HTERT RPE-1 (cell line): ENCODE data around the gene YWHAH.
"Not testable (repeated sequence)": the region's sequence is repeated elsewhere in the genome, so short reads cannot be mapped to it uniquely, and the experiment has no call there.

Source experiments
- in situ Hi-C: fragments of 300-500 bp; cut with MboI; formaldehyde crosslinking; loops from 4 replicates; pipeline ENCODE4 v1.14.3; 2020; ENCODE audit warnings: low sequenced_read_pairs

Gene YWHAH

DNA sequence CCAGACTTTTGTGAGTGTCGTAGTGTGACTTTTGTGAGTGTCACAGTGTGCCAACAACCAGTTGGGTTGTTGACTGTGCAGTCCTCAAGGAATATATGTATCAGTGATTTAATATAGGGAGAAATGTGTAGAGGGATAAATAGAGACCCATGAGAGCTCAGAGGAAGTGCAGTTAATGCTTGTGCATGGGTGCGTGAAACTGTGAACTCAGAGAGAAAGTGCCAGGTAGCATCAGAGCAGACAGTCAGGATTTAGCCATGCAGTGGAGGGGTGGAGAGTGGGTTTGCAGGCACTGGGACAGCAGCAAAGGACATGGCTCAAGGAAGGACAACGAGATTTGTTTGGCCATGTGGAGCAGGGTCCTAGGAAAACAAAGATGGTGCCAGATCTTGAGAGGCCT lies 33.6 kb downstream of the YWHAH start:
- in situ Hi-C loops, result no loop called here

DNA sequence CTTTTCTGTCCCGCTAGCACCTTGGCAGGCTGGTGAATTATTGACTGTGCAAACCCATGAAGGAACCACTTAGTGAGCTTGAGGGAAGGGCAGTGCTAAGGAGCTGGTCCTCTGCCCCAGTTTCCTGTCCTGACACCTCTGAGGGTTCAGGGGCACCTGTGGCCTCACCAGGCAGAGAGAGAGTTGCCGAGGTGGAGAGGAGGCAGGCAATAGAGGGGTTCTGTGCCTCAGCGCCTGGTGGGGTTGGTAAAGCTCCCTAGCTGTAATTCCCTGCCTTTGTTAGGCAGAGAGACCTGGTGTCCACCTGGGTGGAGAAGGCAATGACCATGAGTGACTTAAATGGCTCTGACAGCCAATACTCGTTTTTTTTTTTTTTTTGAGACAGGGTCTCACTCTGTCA lies 36.3 kb downstream of the YWHAH start:
- in situ Hi-C loops, result no loop called here

DNA sequence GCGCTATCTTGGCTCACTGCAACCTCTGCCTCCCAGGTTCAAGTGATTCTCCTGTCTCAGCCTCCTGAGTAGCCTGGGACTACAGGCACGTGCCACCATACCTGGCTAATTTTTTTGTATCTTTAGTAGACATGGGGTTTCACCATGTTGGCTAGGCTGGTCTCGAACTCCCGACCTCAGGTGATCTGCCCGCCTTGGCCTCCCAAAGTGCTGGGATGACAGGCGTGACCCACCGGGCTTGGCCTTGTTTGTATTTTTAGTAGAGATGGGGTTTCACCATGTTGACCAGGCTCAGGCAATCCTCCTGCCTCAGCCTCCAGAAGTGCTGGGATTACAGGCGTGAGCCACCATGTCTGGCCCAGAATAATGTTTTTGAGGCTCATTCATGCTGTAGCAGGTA lies 37.6 kb downstream of the YWHAH start:
- in situ Hi-C loops, result not testable (repeated sequence)

DNA sequence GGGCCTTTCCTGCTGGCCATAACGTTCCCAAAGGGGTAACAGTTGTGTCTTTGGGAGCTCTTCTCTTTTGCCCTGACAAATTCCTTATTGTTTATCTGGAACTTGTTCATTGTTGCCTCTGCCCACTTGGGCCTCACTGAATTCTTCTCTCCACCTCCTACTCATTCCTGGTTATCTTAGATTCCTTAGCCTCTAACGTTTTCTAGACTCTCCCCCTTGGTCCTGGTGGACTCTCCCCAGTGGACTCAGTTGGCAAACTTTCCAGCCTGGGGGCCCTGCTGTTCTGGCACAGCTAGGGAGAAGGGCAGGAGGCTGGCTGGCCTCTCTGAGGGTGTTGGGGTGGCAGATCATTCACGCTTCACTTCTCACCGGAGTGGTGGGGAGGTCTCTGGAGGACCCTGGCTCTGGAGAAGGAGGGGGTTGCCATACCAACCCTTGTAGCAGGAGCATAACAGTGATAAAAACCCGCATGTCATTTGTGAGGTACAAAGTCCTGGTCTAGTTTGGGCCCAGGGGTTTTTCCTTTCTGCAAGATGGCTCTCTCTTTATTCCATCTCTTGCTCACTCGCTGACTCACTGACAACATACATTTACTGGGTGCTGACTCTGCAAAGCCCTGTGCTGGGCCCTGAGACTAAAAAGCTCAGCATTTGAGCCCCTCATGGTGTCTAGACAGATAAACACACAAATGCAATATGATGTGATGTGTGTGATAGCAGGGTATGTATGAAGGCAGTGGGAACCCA lies 39.7 kb downstream of the YWHAH start:
- in situ Hi-C loops, result no loop called here

GRCh38 chr22:31987218-31987617 lies 42.9 kb downstream of the YWHAH start:
- in situ Hi-C loops, result no loop called here

DNA sequence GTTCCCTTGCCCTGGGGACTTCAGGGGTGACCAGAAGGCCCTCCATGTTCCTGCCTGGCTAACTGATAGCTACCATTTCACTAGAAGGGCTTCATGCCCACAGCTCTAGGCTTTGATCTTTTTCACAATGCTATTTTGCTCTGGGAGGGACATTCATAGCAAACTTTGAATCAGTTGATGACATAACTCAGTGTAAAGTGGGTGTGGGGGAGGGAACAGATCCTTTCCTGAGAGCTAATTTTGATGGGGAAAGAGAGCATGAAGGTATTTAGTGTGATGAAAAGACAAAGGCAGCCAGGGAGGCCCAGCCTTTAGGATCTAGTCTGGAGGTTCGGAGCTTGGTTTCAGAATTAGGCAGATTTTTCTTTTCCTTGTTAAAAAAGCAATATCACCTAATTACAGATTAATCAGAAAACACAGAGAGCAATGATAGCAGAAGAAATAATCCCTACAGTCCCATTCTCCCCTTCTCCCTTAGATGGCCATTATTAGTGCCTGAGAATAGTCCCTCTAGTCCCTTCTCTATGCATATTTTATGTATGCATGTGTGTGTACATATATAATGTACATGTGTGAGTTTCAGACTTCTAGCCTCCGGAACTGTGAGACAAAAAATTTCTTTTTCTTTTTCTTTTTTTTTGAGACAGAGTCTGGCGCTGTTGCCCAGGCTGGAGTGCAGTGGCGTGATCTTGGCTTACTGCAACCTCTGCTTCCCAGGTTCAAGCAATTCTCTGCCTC lies 46.9 kb downstream of the YWHAH start:
- in situ Hi-C loops, result no loop called here

DNA sequence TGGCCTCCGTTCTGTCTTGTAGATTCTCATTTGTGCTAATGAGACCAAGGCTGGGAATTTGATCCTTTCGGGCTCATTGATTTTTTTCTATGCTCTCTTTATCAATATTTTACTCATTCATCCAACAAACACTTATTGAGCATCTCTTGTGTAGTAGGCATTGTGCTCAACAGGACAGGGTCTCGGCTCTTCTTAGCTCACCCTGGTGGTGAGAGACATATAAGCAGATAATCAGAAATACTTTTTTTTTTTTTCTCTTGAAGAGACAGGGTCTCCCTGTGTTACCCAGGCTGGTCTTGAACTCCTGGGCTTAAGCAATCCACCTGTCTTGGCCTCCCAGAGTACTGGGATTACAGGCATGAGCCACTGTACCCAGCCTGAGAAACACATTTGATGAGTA lies 50.7 kb downstream of the YWHAH start:
- in situ Hi-C loops, result no loop called here

- in situ Hi-C loops, result no loop called here
These were observed 51.5 kb downstream of the YWHAH start for GRCh38 chr22:31995807-31996206.

DNA sequence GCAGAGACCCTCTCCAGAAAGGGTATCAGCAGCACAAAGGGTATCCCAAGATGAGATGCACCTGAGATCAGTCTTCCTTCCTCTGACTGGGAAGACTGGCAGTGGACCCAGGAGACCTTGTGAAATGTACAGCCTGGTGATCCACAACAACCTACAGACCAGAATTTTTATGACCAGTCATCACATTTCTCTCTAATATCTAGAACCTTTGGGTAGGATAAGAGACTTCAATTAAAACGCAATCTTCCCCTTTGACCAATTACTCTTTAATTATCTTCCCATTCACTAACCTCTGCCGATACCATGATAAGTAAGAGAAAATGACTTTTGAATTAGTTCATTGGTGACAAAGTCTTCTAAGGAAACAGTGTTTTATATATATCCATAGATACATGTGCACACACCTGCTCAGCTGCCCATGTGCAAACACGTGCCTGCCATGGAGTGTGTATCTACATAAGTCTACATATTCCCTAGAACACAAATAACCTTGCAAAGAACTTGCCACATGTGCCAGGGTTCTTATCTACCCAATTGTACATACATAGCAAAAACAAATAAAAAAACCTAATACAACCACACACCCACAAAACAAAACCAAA lies 54.5 kb downstream of the YWHAH start:
- in situ Hi-C loops, result no loop called here

- in situ Hi-C loops, result no loop called here
These were observed 55.8 kb downstream of the YWHAH start for GRCh38 chr22:32000181-32000580.

DNA sequence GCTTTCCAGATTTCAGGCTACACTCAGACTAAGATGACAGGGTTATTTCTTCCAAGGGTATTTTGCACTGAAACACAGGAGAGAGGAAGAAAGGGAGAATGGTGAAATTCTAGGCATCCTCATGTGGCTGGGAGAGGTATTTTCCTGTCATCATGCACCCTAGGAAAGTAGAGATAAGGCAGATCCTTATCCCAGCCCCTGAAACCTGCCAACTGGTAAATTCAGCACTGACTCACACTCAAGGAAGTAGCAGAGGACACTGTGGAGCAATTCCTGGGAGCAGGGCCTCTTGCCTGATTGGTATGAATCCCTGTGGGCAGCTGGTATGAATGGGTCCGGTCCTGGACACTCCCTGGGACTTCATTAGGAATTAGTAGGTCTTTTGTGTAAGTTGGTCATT lies 61.1 kb downstream of the YWHAH start:
- in situ Hi-C loops, result no loop called here
